Heart right ventricle (tissue), 16 donors: Measurements from ENCODE around the gene LRFN4. TPM values are rescaled to one million over a fixed set of nuclear protein-coding genes. Genes with fewer than 3 reads are reported as not detected.

ENCODE experiments used
- ATAC-seq, 8 donors: fragments of 200-7000 bp; cut with Tn5 transposase; one replicate each; pipeline ENCODE4 v1.9.1; 2020; ENCODE audit warnings: mild to moderate bottlenecking in 8 of 8, moderate library complexity in 8 of 8, moderate number of reproducible peaks in 1 of 8
- DNase-seq, 2 donors: peaks; one replicate each; pipeline ENCODE4 v3.0.0-alpha.2; 2020
- H3K27ac ChIP-seq, 10 donors: fragments of 200-600 bp; sonication (generic) in 2 of 10; one replicate each; pipeline versions ENCODE4 v1.5.0 to v1.8.0; 2020 to 2022; ENCODE audit warnings: mild to moderate bottlenecking in 3 of 10
- H3K27me3 ChIP-seq, 7 donors: fragments of 200-600 bp; one replicate each; pipeline ENCODE4 v1.8.0; 2021 to 2022; ENCODE audit warnings: mild to moderate bottlenecking in 2 of 7
- H3K36me3 ChIP-seq, 9 donors: fragments of 200-600 bp; sonication (generic) in 1 of 9; one replicate each; pipeline versions ENCODE4 v1.5.0 to v1.8.0; 2020 to 2022; ENCODE audit warnings: mild to moderate bottlenecking in 2 of 9
- H3K4me1 ChIP-seq, 9 donors: fragments of 200-600 bp; sonication (generic) in 1 of 9; one replicate each; pipeline versions ENCODE4 v1.5.0 to v1.8.0; 2020 to 2022; ENCODE audit warnings: mild to moderate bottlenecking in 4 of 9
- H3K4me3 ChIP-seq, 10 donors: fragments of 200-600 bp; sonication (generic) in 2 of 10; one replicate each; pipeline versions ENCODE4 v1.5.0 to v1.8.0; 2020 to 2022; ENCODE audit warnings: mild to moderate bottlenecking in 7 of 10, moderate library complexity in 2 of 10
- H3K9me3 ChIP-seq, 11 donors: fragments of 200-600 bp in 10 of 11; sonication (generic) in 2 of 11; one replicate each; pipeline versions ENCODE4 v1.5.0 to v1.8.0; 2013 to 2022; ENCODE audit warnings: mild to moderate bottlenecking in 2 of 11, control low read depth in 1 of 11, moderate library complexity in 1 of 11
- WGBS, 2 donors: extraction: QIAGEN DNeasy Blood & Tissue Kit; methylation state at CpG; one replicate each; pipeline ENCODE4 v1.1.7; 2013; ENCODE audit warnings: inconsistent platforms in 1 of 2; 5-methylcytosine and 5-hydroxymethylcytosine counted together
- intact Hi-C, 10 donors: fragments of 100-400 bp; cut with DNase I; formaldehyde crosslinking; loops; one replicate each; pipeline versions ENCODE4 v1.11.1 to v1.14.2; 2022
- polyA plus RNA-seq, 2 donors: library from polyadenylated mRNA; stranded (reverse); fragments of 200-250 nt; gene quantifications; one replicate each; pipeline ENCODE4 v1.2.3, GENCODE V29; 2013
- total RNA-seq, 10 donors: library from RNA; stranded (reverse); fragmentation: NEBNext Ultra II Directional in 3 of 10; extraction: Animal tissue kit (Norgen Biotek cat#: 25700) in 3 of 10; gene quantifications; one replicate each; pipeline versions ENCODE4 v1.2.1 to v1.2.4, GENCODE V29; 2021 to 2023
- TF ChIP-seq, protein P1 (sequence below), 9 donors: fragments of 200-600 bp; sonication (generic) in 2 of 9; IDR thresholded peaks; one replicate each; pipeline versions ENCODE4 v1.5.0 to v1.8.0; 2021 to 2022; ENCODE audit warnings: antibody characterized with exemption in 9 of 9, mild to moderate bottlenecking in 5 of 9, moderate library complexity in 1 of 9
- donor health status: Arrhythmogenic right ventricular cardiomyopathy.
- donor health status: ischemic (EF 13 %, LVEDD 7.1; RV severe dilation, severe dysfunction).
- donor health status: healthy with polysubstance abuse.
- donor health status: DM: no; HTN: yes; CAD: no.
- donor health status: DM: no; HTN: no; CAD: no.
- donor health status: ischemic (EF 25% LVEDD 6.9; RV normal size, moderate dysfunction).
- donor health status: ischemic (EF 25% LVEDD 5.7; RV mildly dilated, moderate dysfunction).
- donor health status: healthy.
- donor health status: DM: yes; HTN: yes; CAD: no.
- donor health status: Ischemic cardiomyopathy.
- donor health status: ischemic (EF 35%, LVEDD 5.7; RV mildly dilated, moderate dysfunction).
- donor health status: nonischemic (EF 11% LVEDD 7.7; RV severe dilation, severe dysfunction).
- donor health status: DM: yes; HTN: yes; CAD: no.
- donor health status: PGD.
- donor health status: ischemic (EF 29% LVEDD 5.4; RV normal size, mild dysfunction).
- donor health status: nonischemic (EF 23%, LVEDD 6.1; RV moderate dilation, normal function).

The LRFN4 gene
- total and polyA plus RNA-seq, 12 donors: 9.1 to 33.1 (median 13.9) TPM

- TF ChIP-seq, protein P1, sequence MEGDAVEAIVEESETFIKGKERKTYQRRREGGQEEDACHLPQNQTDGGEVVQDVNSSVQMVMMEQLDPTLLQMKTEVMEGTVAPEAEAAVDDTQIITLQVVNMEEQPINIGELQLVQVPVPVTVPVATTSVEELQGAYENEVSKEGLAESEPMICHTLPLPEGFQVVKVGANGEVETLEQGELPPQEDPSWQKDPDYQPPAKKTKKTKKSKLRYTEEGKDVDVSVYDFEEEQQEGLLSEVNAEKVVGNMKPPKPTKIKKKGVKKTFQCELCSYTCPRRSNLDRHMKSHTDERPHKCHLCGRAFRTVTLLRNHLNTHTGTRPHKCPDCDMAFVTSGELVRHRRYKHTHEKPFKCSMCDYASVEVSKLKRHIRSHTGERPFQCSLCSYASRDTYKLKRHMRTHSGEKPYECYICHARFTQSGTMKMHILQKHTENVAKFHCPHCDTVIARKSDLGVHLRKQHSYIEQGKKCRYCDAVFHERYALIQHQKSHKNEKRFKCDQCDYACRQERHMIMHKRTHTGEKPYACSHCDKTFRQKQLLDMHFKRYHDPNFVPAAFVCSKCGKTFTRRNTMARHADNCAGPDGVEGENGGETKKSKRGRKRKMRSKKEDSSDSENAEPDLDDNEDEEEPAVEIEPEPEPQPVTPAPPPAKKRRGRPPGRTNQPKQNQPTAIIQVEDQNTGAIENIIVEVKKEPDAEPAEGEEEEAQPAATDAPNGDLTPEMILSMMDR (IDR thresholded peaks at IDR 0.05): no peak
- peak overlapping the region in 1 of 10 donors; percentile 78 for H3K4me3 ChIP-seq
- ATAC-seq (no peak), DNase-seq (no peak)
- peak overlapping the region in 1 of 10 donors; percentile 31 for H3K27ac ChIP-seq
- 94 to 97% methylated on average over 19 of the region's 19 CpGs for WGBS, 2 donors
- intact Hi-C loops: loop anchor here in 2 of 10 donors (2.0 to 5.0 kb wide), 2 partner anchors 99 to 101 kb away; partner anchors contain the start of gene PC (in 2 of the 2)
- peaks cover 0 to 12% (median 0%) of the 10 kb centered on the region in 9 donors for H3K36me3 ChIP-seq
- H3K27me3 ChIP-seq: no peaks in the 10 kb centered on the region
- no peaks in the 10 kb centered on the region for H3K9me3 ChIP-seq
- H3K4me1 ChIP-seq: peaks cover 0 to 15% (median 10%) of the 10 kb centered on the region in 9 donors
These were observed 992 bp downstream of the LRFN4 start for GRCh38 chr11:66857927-66858185.

- H3K4me3 ChIP-seq: no peak overlapping the region
- intact Hi-C loops: loop anchor here in 1 of 10 donors (5.0 kb wide), 1 partner anchor 99 kb away; the partner anchor contains the start of gene PC
- WGBS, 2 donors: 97% methylated on average over 62 of the region's 62 CpGs
- H3K27me3 ChIP-seq: no peaks in the 10 kb centered on the region
- TF ChIP-seq, protein P1 (IDR thresholded peaks at IDR 0.05): no peak
- ATAC-seq: no peak
- no peaks in the 10 kb centered on the region for H3K9me3 ChIP-seq
- H3K36me3 ChIP-seq: peaks cover 0 to 12% (median 0%) of the 10 kb centered on the region in 9 donors
- H3K27ac ChIP-seq: no peak overlapping the region
- DNase-seq: no peak
- H3K4me1 ChIP-seq: peaks cover 0 to 15% (median 10%) of the 10 kb centered on the region in 9 donors
These were observed 1.5 kb downstream of the LRFN4 start for GRCh38 chr11:66858186-66858938.

DNA sequence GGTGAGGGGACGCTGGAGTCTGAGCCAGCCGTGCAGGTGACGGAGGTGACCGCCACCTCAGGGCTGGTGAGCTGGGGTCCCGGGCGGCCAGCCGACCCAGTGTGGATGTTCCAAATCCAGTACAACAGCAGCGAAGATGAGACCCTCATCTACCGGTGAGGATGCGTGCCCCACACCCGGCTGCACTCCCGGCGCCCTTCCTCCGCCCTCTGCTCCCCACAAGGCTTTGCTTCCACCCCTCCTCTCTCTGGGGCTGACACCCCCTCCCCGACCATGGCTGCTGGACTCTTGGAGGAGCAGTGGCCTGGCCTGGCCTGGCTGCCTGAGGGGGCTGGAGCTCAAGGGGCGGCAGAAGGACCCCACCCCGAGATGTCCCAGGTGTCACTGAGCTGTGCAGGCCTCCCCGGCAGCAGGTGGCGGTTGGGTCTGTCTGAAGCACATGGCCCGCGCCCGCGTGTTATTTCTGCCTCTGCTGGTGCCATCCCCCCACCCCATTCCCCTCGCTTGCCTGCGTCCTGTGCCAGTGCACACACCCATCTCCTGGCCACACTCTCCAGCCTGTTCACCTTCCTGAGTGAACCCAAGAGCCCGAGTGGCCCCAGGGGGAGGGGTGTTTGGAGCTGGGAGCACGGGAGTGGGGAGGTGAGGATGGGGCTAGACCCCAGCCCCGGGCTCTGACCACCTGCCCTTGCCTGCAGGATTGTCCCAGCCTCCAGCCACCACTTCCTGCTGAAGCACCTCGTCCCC is 2.2 kb downstream of the LRFN4 start:
- intact Hi-C loops: loop anchor here in 1 of 10 donors (5.0 kb wide), 1 partner anchor 98 kb away; the partner anchor contains the start of gene PC
- H3K27me3 ChIP-seq: no peaks in the 10 kb centered on the region
- H3K27ac ChIP-seq: no peak overlapping the region
- WGBS, 2 donors: 90 to 91% methylated on average over 29 of the region's 29 CpGs
- ATAC-seq (no peak), DNase-seq (no peak)
- H3K4me3 ChIP-seq: no peak overlapping the region
- H3K9me3 ChIP-seq: no peaks in the 10 kb centered on the region
- peaks cover 0 to 15% (median 10%) of the 10 kb centered on the region in 9 donors for H3K4me1 ChIP-seq
- TF ChIP-seq, protein P1 (IDR thresholded peaks at IDR 0.05): no peak
- peaks cover 0 to 12% (median 0%) of the 10 kb centered on the region in 9 donors for H3K36me3 ChIP-seq

DNA sequence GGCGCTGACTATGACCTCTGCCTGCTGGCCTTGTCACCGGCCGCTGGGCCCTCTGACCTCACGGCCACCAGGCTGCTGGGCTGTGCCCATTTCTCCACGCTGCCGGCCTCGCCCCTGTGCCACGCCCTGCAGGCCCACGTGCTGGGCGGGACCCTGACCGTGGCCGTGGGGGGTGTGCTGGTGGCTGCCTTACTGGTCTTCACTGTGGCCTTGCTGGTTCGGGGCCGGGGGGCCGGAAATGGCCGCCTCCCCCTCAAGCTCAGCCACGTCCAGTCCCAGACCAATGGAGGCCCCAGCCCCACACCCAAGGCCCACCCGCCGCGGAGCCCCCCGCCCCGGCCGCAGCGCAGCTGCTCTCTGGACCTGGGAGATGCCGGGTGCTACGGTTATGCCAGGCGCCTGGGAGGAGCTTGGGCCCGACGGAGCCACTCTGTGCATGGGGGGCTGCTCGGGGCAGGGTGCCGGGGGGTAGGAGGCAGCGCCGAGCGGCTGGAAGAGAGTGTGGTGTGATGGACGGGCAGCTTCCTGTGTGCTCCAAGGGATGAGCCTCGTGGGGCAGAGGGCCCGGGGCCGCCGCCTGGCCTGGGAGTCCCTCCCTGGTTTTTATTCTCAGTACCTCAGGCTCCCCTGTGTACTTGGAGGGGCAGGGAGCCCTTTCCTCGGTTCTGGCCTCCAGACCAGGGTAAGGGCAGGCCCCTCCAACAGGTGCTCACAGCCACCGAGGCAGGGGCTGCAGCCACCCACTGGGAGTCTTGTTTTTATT is 3.0 kb downstream of the LRFN4 start:
- ATAC-seq (no peak), DNase-seq (no peak)
- no peak overlapping the region for H3K27ac ChIP-seq
- H3K36me3 ChIP-seq: peaks cover 0 to 12% (median 0%) of the 10 kb centered on the region in 9 donors
- no peaks in the 10 kb centered on the region for H3K27me3 ChIP-seq
- no peak overlapping the region for H3K4me3 ChIP-seq
- peaks cover 0 to 15% (median 10%) of the 10 kb centered on the region in 9 donors for H3K4me1 ChIP-seq
- intact Hi-C loops: loop anchor here in 1 of 10 donors (5.0 kb wide), 1 partner anchor 97 kb away; the partner anchor contains the start of gene PC
- WGBS, 2 donors: 90 to 91% methylated on average over 31 to 41 of the region's 41 CpGs
- H3K9me3 ChIP-seq: no peaks in the 10 kb centered on the region
- TF ChIP-seq, protein P1 (IDR thresholded peaks at IDR 0.05): no peak
